Activated CD4-positive, alpha-beta T cell treated with anti-CD3 and anti-CD28 coated beads, Interleukin-2, Interleukin-4, amounts not matched to agents 100 ng/mL and 50 ng/mL, durations not matched to agents 16 hours and 8 hours (primary cell): ENCODE results near the gene PLAC1.

Source experiments
- DNase-seq: peaks from one replicate; pipeline ENCODE4 v3.0.0-alpha.2; 2020; ENCODE audit warnings: low spot score

The PLAC1 gene

GRCh38 chrX:134543288-134543687 lies 115.0 kb downstream of the PLAC1 start:
- no peak for DNase-seq

- no peak for DNase-seq
Measured at GRCh38 chrX:134542485-134542884, 115.8 kb downstream of the PLAC1 start.

- DNase-seq = no peak
Measured at GRCh38 chrX:134541906-134542305, 116.4 kb downstream of the PLAC1 start.

GRCh38 chrX:134538316-134538715 lies 120.0 kb downstream of the PLAC1 start:
- DNase-seq = no peak

GRCh38 chrX:134537179-134537955 lies 120.9 kb downstream of the PLAC1 start:
- DNase-seq = no peak

- no peak for DNase-seq
Measured at GRCh38 chrX:134533952-134534351, 124.3 kb downstream of the PLAC1 start.

GRCh38 chrX:134533352-134533751 lies 124.9 kb downstream of the PLAC1 start:
- no peak for DNase-seq

GRCh38 chrX:134530845-134531244 lies 127.4 kb downstream of the PLAC1 start:
- no peak for DNase-seq

GRCh38 chrX:134529481-134529880 lies 128.8 kb downstream of the PLAC1 start:
- DNase-seq = no peak

- DNase-seq = no peak
Measured at GRCh38 chrX:134528960-134529359, 129.3 kb downstream of the PLAC1 start.

GRCh38 chrX:134526399-134526798 lies 131.9 kb downstream of the PLAC1 start:
- no peak for DNase-seq

GRCh38 chrX:134525086-134525792 lies 133.0 kb downstream of the PLAC1 start:
- DNase-seq = no peak

- no peak for DNase-seq
Measured at GRCh38 chrX:134524181-134524580, 134.1 kb downstream of the PLAC1 start.

- peak; percentile 30 for DNase-seq
Measured at GRCh38 chrX:134520860-134521390, 137.3 kb downstream of the PLAC1 start.
